Psoas muscle (tissue), 8 donors: ENCODE data around the gene LCLAT1. TPM values are rescaled to one million over a fixed set of nuclear protein-coding genes. Genes with fewer than 3 reads are reported as not detected.
"Not testable (repeated sequence)": the region's sequence is repeated elsewhere in the genome, so short reads cannot be mapped to it uniquely, and the experiment has no call there.

Experiments
- ATAC-seq, 4 donors: fragments of 200-7000 bp; cut with Tn5 transposase; one replicate each; pipeline ENCODE4 v1.9.1; 2020; ENCODE audit warnings: moderate library complexity in 3 of 4, mild to moderate bottlenecking in 2 of 4
- DNase-seq, 2 donors: peaks; one replicate each; pipeline ENCODE4 v3.0.0-alpha.2; 2020
- H3K27ac ChIP-seq: fragments of 200-600 bp; one replicate; pipeline ENCODE4 v1.8.0; 2022
- H3K27me3 ChIP-seq, 3 donors: fragments of 200-600 bp in 1 of 3; one replicate each; pipeline versions ENCODE4 v1.6.1 to v1.8.0; 2013 to 2022; ENCODE audit warnings: low read length in 2 of 3, mild to moderate bottlenecking in 2 of 3, moderate library complexity in 1 of 3; ENCODE audit not compliant: insufficient read depth in 3 of 3
- H3K36me3 ChIP-seq, 2 donors: fragments of 200-600 bp in 1 of 2; one replicate each; pipeline versions ENCODE4 v1.6.1 to v1.8.0; 2013 to 2022; ENCODE audit warnings: low read depth in 1 of 2, mild to moderate bottlenecking in 1 of 2, moderate library complexity in 1 of 2; ENCODE audit not compliant: insufficient read depth in 1 of 2
- H3K4me1 ChIP-seq: fragments of 200-600 bp; one replicate; pipeline ENCODE4 v1.8.0; 2022
- H3K4me3 ChIP-seq: fragments of 200-600 bp; one replicate; pipeline ENCODE4 v1.8.0; 2022; ENCODE audit warnings: mild to moderate bottlenecking
- H3K9me3 ChIP-seq: fragments of 200-600 bp; one replicate; pipeline ENCODE4 v1.8.0; 2022
- WGBS, 3 donors: extraction: QIAGEN DNeasy Blood & Tissue Kit; methylation state at CpG; one replicate each; pipeline versions ENCODE4 v1.1.6 to v1.1.7; 2013; 5-methylcytosine and 5-hydroxymethylcytosine counted together
- intact Hi-C, 2 donors: fragments of 100-400 bp; cut with DNase I; formaldehyde crosslinking; loops; one replicate each; pipeline versions ENCODE4 v1.11.0 to v1.14.2; 2022
- polyA plus RNA-seq, 3 donors: library from polyadenylated mRNA; stranded (reverse); fragments of 200-250 nt; gene quantifications; one replicate each; pipeline ENCODE4 v1.2.3, GENCODE V29; 2013
- total RNA-seq, 4 donors: library from RNA; stranded (reverse); fragmentation: NEBNext Ultra II Directional in 2 of 4; extraction: Animal tissue kit (Norgen Biotek cat#: 25700) in 2 of 4; gene quantifications; one replicate each; pipeline versions ENCODE4 v1.2.1 to v1.2.4, GENCODE V29; 2021 to 2023
- TF ChIP-seq, protein P1 (sequence below): fragments of 200-600 bp; IDR thresholded peaks from one replicate; pipeline ENCODE4 v1.8.0; 2022; ENCODE audit warnings: antibody characterized with exemption
- donor health status: healthy with polysubstance abuse.
- donor health status: DM: no; HTN: no; CAD: no; lungs with moderate emphysema.
- donor health status: Bipolar disorder and iron deficiency.
- donor health status: healthy.
- donor health status: DM: yes; HTN: yes; CAD: no.
- donor health status: DM: no; HTN: no; CAD: no.
- donor health status: DM: no; HTN: no; CAD: no.
- donor health status: DM: yes; HTN: yes; CAD: no.

The LCLAT1 gene
- total and polyA plus RNA-seq, 7 donors = 4.2 to 18.8 (median 6.0) TPM

DNA sequence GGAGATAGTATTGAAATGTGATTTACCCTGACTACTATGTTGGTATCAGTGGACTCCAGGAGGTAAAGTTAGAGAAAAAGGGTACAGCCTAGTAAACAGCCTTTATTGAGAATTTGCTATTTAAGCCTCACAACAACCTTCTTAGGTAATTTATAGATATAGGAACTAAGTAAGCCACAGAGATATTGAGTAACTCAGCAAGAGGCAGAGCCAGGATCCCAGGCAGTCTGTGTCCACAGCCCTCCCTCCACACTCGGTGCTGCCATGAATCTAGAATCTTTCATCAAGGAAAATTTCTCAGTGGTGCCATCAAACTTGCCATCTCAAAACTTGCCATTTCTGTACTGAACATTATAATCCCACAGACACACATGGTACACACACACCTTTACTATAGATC lies 189.3 kb downstream of the LCLAT1 start:
- DNase-seq = no peak
- WGBS, 3 donors = 84 to 100% (median 93%) methylated on average over 1 of the region's 1 CpG
- TF ChIP-seq, protein P1, sequence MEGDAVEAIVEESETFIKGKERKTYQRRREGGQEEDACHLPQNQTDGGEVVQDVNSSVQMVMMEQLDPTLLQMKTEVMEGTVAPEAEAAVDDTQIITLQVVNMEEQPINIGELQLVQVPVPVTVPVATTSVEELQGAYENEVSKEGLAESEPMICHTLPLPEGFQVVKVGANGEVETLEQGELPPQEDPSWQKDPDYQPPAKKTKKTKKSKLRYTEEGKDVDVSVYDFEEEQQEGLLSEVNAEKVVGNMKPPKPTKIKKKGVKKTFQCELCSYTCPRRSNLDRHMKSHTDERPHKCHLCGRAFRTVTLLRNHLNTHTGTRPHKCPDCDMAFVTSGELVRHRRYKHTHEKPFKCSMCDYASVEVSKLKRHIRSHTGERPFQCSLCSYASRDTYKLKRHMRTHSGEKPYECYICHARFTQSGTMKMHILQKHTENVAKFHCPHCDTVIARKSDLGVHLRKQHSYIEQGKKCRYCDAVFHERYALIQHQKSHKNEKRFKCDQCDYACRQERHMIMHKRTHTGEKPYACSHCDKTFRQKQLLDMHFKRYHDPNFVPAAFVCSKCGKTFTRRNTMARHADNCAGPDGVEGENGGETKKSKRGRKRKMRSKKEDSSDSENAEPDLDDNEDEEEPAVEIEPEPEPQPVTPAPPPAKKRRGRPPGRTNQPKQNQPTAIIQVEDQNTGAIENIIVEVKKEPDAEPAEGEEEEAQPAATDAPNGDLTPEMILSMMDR = no peak
- peaks cover 3 to 12% of the 10 kb centered on the region in 2 donors for H3K36me3 ChIP-seq
- ATAC-seq = no peak
- no peak overlapping the region for H3K27ac ChIP-seq
- intact Hi-C loops = no loop called here
- no peaks in the 10 kb centered on the region for H3K4me1 ChIP-seq
- H3K4me3 ChIP-seq = no peak overlapping the region
- no peaks in the 10 kb centered on the region for H3K9me3 ChIP-seq
- H3K27me3 ChIP-seq = no peaks in the 10 kb centered on the region

DNA sequence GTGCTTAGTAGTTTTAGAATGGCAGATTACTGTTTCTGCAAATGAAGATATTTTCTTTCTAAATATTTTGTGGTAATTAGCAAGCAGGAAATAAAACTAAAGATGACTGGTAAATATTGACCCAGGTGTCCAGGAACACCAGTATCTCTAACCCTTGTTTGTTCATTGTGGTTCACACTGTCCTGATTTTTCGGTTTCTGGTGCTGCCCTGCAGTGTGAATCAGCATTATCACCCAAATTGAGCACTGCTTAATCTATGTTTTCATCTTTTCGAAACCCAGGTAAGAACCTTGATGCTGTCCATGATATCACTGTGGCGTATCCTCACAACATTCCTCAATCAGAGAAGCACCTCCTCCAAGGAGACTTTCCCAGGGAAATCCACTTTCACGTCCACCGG lies 192.8 kb downstream of the LCLAT1 start:
- 94 to 96% (median 95%) methylated on average over 5 of the region's 5 CpGs for WGBS, 3 donors
- Histone ChIP-seq H3K36me3 (peaks cover 3 to 12% of the 10 kb centered on the region in 2 donors), H3K4me3 (no peak overlapping the region), H3K27me3 (no peaks in the 10 kb centered on the region), H3K27ac (no peak overlapping the region), H3K4me1 (peaks cover 6% of the 10 kb centered on the region), H3K9me3 (no peaks in the 10 kb centered on the region)
- intact Hi-C loops = no loop called here
- ATAC-seq = no peak
- DNase-seq = no peak
- TF ChIP-seq, protein P1 = no peak

DNA sequence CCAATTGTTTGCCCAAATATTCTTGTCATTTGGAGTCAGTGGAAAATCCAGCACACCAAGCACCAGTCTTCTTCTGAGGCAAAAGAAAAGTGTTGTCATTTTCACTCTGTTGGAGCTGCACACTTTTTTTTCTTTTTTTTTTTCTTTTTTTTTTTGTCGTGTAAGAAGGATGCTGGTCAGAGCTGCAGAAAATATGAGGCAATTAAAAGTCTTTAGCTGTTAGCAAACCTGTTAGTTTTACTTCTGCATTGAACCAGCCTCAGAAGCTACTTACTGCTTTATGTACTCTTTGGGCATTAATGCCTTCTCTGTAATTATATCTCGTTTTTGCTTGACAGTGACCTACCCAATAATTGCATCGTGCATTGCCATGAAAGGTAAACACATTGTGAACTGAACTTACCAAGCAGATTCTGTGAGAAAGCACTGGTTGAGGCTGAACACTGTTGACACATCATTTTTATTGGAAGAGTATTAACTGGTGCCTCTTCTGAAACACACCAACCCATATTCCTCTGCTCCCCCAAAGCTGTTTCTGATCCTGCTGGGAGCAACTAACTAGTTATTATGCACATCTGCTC lies 194.8 kb downstream of the LCLAT1 start:
- WGBS, 3 donors = 54 to 67% (median 59%) methylated on average over 3 of the region's 3 CpGs
- TF ChIP-seq, protein P1 = no peak
- H3K4me3 ChIP-seq = no peak overlapping the region
- DNase-seq = no peak
- intact Hi-C loops = no loop called here
- H3K9me3 ChIP-seq = no peaks in the 10 kb centered on the region
- no peak for ATAC-seq
- no peaks in the 10 kb centered on the region for H3K27me3 ChIP-seq
- H3K4me1 ChIP-seq = peaks cover 18% of the 10 kb centered on the region
- peaks cover 3 to 12% of the 10 kb centered on the region in 2 donors for H3K36me3 ChIP-seq
- H3K27ac ChIP-seq = no peak overlapping the region

DNA sequence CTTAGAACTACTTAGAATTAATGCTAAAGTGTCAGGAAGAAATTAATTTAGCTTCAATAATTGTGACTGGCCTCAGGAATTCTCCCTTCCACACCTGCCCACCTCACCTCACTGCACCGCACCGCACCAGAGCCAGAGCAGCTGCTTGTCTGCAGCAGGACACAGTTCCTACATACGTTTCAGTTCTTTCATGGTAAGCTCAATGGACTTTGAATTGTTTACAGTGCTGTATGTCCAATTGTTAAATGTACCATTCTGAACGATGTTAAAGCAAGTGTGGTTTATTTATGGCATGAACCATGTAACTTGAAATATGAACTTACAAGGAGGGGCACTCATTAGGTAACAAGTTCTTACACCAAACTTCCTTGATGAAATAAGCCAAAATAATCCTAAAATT lies 196.0 kb downstream of the LCLAT1 start:
- H3K4me3 ChIP-seq, DNase-seq, ATAC-seq, H3K27ac ChIP-seq, intact Hi-C loops, H3K9me3 ChIP-seq, H3K27me3 ChIP-seq: not testable (repeated sequence)
- H3K4me1 ChIP-seq = peaks cover 18% of the 10 kb centered on the region
- WGBS, 3 donors = 85% methylated on average over 3 of the region's 4 CpGs; no CpG with 5 or more reads in 2 of the 3 donors
- peaks cover 3 to 12% of the 10 kb centered on the region in 2 donors for H3K36me3 ChIP-seq

DNA sequence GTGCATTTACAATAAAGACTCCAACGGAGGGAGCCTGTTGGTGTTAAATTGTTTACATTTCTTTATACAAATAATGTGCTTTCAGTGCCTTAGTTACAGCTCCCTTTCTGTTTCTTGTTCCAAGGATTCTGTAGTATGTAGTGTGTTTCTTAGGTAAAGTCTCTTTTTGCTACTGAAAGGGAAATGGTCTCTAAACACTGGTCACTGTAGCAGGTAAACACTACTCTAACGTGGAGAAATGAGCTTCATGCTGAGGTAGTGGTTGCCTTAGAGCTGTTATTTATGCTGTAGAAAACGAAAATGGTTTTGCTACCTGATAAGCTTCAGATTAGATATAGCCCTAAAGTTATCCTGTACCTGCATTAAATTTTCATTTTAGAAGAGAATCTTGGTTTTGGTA lies 196.6 kb downstream of the LCLAT1 start:
- 77 to 84% (median 78%) methylated on average over 3 of the region's 3 CpGs for WGBS, 3 donors
- intact Hi-C loops = no loop called here
- no peak for DNase-seq
- TF ChIP-seq, protein P1 = no peak
- H3K4me3 ChIP-seq = no peak overlapping the region
- no peaks in the 10 kb centered on the region for H3K9me3 ChIP-seq
- no peak for ATAC-seq
- peaks cover 3 to 12% of the 10 kb centered on the region in 2 donors for H3K36me3 ChIP-seq
- no peak overlapping the region for H3K27ac ChIP-seq
- no peaks in the 10 kb centered on the region for H3K27me3 ChIP-seq
- H3K4me1 ChIP-seq = peaks cover 19% of the 10 kb centered on the region
